ENCODE measurements around the gene RCN1.
"Not testable (repeated sequence)": the region's sequence is repeated elsewhere in the genome, so short reads cannot be mapped to it uniquely, and the experiment has no call there.

Gene RCN1

DNA sequence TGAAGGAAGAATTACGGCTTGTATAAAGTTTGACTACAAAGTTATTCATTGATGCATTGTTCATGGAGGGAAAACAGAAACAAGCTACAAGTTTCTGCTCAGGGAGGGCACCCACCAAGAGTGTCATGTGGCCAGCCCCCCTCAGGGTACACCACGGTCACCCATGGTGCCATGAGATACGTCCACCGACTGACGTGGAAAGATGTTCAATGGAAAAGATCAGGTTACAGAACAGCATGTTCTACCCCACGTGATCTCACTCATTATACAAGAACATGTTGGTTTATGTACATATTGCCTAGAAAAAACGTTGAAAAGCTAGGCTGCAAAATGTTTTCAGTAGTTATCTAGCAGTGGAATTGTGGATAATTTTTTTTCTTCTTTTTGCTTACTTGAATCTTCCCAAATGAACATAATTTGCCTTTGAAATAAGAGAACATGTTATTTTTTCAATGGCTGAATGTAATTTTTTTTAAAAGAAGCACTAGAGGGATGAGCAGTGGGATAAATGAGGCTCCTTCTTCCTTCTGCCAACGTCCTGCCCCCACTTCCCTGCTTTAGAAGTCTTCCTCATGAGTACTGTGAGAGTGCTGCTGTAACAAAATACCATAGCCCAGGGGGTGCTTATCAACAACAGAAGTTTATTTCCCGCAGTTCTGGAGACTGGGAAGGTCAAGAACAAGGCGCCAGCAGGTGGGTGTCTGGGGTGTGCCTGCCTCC, 22.5 kb downstream of the RCN1 start:
- no peak for DNase-seq (ENCODE audit: low read depth in 2 of 2)

DNA sequence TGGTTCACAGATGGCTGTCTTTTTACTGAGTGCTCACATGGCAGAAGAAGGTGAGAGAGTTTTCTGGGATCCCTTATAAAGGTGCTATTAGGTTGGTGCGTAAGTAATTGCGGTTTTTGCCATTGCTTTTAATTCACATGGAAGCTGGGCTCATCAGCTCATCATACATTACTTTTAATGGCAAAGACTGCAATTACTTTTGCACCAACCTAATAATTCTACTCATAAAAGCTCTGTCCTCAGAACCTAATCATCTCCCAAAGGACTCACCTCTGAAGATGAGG, 23.0 kb downstream of the RCN1 start:
- no peak for DNase-seq (ENCODE audit: low read depth in 2 of 2)

DNA sequence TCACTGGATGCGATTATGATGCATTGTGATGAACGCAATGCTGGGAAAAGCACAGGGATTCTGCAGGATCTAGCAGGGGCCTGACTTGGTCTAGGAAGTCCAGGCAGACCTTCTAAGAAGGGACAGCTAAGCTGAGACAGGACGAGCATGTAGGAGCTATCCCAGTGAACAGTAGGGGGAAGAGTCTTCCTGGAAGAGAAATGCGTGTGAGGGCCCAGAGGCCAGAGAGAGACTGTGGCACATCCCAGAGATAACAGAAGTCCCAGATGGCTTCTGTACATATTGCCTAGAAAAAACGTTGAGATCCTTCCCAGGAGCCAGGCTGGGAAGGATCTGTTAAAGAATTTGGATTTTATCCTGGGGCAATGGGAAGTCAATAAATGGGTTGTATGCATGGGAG, 24.6 kb downstream of the RCN1 start:
- no peak for DNase-seq (ENCODE audit: low read depth in 2 of 2)

DNA sequence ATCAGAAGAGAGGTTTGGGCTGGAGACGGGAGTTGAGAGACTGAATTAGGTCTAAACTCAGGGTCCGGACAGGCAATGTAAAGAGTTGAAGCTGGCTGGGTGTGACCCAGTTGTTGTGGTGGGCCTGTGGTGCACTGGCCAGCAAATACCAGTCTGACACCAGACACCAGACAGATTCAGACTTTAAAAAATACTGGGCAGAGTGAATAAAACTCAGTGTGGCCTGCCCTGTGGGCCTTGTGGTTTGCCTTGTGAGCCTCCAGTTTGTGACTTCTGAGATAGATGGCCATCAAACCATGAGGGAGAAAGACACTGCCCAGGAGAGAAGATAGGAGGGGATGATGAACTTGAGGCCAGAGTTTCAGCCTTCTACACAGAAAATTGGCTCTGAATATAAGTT, 25.8 kb downstream of the RCN1 start:
- no peak for DNase-seq (ENCODE audit: low read depth in 2 of 2)

DNA sequence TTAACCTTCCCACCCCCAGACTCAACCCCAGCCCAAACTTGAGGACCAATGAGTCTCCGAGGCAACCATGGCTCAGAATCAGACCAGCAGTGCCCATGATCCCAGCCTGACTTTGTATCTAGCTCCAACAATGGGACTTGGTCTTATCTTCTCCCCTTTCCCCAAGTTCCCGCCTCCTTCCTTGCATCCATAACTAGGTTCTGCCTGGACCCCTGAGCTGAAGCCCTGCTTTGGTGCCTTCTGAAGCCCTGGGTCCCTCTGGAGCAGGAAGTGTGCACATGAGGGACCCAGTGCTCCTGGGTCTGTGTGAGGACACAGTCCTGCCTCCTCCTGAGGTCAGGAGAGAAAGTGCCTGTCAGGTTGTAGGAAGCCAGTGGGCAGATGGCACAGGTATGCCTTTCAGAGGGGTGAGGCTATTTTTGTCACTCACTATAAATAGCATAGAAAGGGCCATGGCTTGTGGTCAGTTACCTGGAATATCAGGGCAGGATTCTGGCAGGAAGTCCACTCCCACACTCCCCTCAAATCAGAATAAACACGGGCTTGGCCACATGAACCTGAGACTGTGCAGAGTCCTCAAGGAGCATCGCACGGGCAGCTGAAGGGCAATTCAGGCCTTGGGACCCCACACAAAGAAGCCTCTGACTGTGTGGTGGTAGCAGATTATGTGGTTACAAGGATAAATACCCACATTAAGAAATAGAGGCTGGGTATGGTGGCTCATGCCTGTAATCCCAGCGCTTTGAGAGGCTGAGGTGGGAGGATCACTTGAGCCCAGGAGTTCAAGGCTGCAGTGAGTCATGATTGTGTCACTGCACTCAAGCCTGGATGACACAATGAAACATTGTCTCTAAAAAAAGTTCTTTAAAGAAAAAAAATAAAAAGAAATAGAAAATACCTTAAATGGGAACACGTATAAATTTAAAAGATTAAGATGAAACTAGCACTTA, 27.4 kb downstream of the RCN1 start:
- DNase-seq (ENCODE audit: low read depth in 2 of 2) = no peak

DNA sequence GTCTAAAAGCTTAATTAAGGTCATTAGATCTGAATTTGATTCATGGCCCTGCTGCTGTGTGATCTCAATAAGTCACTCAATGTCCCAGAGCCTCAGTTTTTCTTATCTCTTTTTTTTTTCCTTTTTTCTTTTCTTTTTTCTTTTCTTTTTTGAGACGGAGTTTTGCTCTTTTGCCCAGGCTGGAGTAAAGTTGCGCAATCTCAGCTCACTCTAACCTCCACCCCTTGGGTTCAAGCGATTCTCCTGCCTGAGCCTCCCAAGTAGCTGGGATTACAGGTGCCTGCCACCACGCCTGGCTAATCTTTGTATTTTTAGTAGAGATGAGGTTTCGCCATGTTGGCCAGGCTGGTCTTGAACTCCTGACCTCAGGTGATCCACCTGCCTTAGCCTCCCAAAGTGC, 28.3 kb downstream of the RCN1 start:
- DNase-seq (ENCODE audit: low read depth in 2 of 2) = not testable (repeated sequence)

DNA sequence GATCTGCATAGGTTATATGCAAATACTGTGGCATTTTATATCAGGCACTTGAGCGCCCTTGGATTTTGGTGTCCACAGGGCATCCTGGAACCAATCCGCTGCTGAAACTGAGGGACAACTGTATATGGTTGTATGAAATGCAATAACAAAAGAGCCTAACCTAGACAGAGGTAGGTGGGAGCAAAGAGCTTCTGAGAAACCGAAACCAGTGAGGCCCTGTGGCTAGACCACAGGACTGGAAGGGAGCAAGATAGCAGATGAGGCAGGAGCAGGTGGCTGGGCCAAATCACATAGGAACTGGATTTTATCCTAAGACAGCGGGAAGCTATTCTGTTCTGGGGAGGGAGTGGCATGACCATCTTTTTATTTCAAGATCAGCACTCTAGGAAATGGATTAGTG, 30.1 kb downstream of the RCN1 start:
- peak in 1 of 2 donors; percentile 2 for DNase-seq (ENCODE audit: low read depth in 2 of 2)

DNA sequence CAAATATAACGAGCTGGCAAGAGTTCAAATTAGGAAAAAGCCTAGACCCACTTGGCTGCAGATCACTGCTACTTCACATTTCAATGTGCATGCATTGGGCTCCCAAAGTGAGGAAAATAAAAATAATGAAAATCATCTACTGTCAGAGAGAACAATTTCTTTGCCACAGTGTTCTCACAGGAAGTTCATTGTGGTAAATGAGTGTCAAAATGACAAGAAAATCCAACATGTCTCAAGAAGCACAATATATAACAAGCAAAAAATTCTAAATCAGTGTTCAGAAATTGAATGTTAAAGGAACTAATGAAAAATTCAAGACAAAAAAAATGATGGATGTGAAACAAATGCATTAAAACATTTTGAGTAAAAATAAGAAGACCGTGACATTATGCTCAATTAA, 31.3 kb downstream of the RCN1 start:
- no peak for DNase-seq (ENCODE audit: low read depth in 2 of 2)

DNA sequence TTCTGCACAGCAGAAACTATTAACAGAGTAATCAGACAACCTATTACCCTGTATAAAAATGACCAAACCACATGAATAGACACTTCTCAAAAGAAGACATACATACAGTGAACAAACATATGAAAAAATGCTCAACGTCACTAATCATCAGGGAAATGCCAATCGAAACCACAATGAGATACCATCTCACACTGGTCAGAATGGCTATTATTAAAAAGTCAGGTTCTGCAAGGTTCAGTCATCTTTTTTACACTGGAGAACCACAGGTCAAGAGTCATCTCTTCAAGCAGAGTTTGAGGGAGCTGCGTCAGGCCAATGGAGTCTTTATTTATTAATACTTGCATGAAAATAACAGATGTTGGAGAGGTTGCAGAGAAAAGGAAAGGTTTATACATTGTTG, 40.4 kb downstream of the RCN1 start:
- DNase-seq (ENCODE audit: low read depth in 2 of 2) = no peak

DNA sequence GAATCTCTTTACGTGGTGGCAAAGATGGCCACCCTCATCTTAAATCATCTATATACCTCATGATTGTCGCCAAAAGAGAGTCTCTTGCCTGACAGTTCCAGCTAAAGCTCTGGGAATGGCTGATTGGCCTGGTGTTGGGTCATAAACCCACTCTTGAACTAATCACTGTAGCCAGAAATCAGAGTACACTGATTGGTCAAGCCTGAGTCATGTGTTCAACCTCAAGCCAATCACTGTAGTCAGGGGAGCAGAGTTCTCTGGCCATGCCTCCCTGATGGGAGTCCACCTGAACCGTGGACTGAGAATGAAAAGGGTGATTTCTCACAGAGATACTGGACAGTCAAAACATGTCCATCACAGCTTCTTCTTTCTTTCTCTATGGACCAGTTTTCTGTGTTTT, 45.8 kb downstream of the RCN1 start:
- DNase-seq (ENCODE audit: low read depth in 2 of 2) = no peak

DNA sequence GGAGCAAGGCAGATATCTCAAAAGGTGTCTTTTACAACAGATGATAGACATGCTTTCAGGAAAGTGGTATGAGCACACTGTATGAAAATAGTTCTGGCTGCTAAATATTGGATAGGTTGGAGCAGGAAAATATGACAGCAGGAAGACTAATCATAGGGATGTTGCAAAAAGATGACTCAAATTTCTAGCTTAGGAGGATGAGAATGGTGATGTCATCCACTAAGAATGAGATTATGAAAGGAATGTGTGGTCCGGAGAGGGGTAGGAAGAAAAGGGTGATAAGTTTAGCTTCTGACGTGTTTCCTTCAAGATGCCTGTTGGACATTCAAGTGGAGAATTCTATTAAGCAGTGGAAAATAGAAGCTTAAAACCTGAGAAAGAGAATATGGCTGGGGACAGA, 46.4 kb downstream of the RCN1 start:
- no peak for DNase-seq (ENCODE audit: low read depth in 2 of 2)

DNA sequence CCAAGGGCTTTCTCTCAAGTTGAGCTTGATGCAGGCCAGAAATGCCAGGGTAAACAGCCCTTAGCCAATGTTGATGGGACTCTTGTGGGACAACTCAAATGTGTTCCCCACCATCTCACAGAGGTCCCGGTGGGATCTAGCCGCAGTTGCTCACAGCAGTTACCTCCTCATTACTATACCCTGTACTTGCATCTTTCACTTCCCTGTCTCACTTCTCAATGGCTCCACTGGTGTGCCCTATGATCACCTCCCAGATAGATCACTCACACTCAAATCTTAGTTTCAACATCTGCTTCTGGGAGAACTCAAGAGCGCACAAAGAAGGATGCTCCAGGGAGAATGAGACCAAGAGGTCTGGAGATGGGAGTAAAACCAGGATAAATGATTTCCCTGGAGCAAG, 47.0 kb downstream of the RCN1 start:
- DNase-seq (ENCODE audit: low read depth in 2 of 2) = no peak

DNA sequence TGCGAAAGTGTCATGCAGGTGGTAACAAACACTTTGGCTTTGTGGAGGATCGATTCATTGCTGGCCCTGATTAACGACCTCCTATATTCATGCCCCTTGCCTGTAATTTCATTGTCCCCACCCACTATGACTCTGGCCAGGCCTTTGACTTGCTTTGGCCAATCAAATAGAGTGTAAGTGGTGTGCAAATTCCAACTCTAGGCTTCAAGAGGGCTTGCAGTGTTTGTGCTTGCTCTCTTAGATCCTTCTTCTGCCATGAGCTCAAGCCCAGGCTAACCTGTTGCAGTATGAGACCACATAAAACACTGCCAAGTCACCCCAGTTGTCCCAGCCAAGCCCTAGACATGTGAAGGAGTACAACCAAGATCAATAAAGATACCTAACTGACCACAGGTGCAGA, 48.0 kb downstream of the RCN1 start:
- no peak for DNase-seq (ENCODE audit: low read depth in 2 of 2)

DNA sequence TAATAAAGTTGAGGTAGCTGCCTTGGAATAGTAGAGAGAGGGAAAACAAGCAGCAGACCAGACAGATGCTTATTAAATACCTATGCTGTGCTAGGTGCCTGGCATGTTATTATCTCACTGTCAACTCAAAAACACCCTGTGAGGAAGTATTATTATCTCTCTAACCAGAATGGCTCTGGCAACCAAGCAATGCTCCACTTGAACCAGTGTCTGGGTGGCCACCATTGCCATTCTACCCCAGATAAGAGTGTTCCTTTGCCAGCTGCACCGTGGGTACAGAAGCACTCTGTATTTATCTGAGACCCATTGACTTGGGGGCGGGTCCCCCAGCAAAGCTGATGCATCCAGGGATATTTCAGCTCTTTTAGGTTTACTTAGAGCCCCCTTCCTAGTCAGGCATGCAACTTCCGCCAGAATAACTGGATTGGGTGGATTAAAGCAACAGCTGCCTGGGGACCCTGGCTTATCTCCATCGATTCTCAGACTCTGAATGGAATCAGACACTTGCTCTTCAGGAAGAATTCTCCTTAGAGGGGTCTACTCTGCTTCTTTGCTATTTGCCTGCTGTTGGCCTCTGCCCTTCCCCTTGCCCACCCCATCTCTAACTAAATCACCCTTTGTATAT, 49.1 kb downstream of the RCN1 start:
- DNase-seq (ENCODE audit: low read depth in 2 of 2) = no peak

DNA sequence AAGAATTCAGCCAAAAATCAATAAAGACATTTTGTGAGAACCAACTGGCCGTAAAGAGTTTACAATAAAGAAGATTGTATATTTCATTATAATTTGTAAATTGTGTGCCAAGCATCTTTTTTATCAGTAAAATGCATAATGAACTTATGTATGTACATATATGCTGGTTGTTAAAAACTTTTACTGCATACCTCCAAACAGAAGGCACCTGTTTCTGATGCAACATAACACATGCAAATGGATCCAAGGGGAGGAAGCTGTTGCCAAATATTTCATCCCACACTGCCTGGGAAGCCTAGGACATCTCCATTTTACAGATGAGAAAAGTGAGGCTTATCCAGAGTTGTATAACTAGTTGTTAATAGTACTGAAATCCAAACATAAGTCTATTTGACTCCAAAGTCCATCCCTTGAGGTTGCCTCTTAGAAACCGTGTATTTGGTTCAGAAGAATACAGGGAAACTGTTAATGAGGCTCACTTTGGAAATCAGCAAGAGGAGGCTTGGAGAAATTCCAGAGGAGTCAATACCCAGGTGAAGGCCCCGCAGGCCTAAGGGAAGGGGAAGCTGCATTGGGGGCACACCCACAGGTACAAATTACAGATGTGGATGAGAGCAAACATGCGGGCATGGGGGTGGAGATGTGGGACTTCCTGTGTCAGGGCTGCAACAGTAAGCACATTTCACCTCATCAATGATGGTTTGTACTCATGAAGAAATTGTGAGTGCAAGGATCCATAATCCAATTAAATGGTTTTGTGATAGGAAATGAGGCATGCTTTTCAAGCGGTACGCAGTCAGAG, 51.1 kb downstream of the RCN1 start:
- no peak for DNase-seq (ENCODE audit: low read depth in 2 of 2)

DNA sequence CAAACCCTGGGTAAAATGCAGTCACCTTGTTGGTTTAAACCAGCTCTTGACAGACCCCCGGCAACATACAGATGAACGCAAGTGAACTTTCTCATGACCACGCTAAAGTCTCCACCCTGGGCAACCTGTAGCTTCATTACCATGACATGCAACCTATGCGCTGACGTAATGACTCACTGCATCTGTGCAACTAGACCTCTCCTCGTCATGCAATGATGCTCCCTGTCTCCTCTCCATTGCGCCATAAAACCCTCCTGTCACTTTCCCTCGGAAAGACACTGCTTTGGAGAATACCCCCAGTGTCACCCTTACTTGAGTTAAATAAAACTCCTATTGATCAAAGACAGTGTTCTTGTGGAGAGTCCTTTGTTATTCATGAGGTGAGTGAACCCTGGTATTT, 52.5 kb downstream of the RCN1 start:
- DNase-seq (ENCODE audit: low read depth in 2 of 2) = no peak

DNA sequence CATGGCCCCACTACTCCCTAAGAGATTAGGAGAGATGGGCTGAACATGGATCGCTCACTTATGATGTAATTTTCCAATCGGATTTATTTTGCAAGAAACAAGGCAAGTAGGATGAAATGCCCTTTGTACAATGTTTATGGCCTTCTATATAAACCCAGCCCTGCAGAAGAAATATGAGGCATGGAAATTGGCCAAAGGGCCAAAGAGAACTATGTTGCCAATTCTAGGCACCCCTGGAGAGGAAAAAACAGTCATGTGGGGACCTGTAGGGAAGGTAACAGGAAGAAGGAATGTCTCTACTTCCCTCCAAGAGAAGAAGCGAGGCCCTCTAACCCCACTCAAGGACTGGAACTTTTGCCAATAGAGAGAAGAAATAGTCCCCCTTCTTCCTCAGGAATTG, 54.4 kb downstream of the RCN1 start:
- no peak for DNase-seq (ENCODE audit: low read depth in 2 of 2)

DNA sequence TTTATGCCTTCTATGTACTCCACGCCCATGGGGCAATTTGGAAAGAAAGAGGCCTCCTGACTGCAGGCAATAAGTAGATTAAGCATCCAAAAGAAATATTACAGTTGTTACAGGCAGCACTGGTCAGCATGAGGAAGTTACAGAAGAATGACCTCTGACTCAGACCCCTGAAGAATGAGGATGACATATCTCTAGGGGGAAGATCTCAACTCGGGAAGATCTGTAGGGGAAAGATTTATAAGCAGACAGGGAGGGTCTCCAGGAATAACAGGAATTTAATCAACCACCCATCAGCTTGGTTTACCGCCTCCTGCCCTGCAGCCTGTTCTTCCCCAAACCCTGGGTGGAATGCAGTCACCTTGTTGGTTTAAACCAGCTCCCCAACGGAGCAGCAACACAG, 58.0 kb downstream of the RCN1 start:
- DNase-seq (ENCODE audit: low read depth in 2 of 2) = no peak

DNA sequence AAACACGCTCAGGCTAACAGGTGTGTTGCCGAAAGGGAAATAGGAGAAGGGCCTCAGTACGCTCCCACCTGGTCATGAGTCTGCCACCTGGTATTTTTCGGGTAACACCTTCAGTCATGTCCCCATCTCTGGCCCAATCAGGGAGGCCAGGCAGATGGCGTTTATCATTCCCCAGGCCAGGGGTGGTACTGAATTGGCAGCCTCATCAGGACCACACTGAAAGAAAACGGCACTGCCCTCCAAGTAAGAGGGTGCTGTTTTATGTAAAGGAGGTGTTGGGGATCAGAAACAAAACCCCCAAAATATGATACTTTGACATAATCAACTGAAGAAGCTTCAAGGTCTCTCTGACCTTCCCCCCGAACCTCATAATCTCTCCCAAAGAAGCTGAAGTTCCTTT, 58.9 kb downstream of the RCN1 start:
- DNase-seq (ENCODE audit: low read depth in 2 of 2) = no peak

DNA sequence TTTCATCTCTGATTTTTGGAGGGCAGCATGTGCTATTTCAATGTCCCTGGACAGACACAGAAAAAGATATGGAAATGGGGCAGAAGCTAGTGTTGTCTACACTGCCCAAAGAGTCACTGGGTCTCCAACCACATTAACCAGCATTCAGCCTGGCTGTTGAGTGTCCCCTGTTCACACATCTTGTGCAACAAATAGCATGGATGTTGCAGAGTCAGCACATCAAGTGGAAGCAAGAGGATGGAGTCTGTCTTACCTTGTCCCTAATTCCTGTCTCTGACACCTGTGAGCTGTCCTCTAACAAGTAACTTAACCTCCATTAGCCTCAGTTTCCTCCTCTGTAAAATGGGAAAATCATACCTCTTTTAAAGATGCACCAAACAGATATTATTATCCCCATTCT, 60.2 kb downstream of the RCN1 start:
- DNase-seq (ENCODE audit: low read depth in 2 of 2) = no peak

DNA sequence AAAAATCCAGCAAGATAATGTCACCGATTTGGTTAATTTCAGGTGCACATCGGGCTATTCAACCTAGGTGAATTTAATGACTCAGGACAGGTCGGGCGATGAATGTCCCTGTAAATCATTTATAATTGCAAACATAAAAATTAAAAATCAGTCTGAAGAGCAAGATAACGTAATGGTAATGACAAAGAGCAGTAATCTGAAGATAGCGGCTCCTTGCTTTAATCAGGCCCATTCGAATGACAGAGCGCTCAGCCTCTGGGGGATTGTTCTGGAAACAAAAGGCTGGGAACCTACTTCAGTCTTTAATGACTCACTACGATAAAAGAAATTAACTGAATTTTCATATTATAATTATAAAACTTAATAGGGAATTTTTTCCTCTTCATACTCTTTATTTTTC, 61.3 kb downstream of the RCN1 start:
- DNase-seq (ENCODE audit: low read depth in 2 of 2) = no peak

DNA sequence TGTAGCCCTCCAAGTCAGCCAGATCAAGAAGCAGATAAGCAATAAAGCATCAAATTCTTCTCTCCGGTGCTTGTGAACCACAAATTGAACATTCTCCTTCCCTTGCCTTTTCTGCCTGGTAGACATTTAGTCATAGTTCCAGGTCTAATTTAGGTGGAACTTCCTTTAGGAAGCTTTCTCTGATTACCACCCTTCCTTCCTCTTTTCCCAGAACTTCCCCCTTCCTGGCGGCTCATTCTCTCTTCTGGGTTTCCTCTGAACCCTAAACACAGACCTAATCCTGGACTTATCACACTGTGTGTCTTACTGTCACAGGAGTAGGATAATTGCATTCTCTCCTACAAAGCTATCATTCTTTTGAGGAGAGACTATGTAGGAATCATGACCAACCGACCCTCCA, 61.9 kb downstream of the RCN1 start:
- DNase-seq (ENCODE audit: low read depth in 2 of 2) = no peak

All from stimulated activated CD8-positive, alpha-beta memory T cell treated with anti-CD3 and anti-CD28 coated beads, Interleukin-15, amount 100 ng/mL, for 4 hours (primary cell).